HUES6 (cell line): Measurements from ENCODE around the gene ARMC9.

Source experiments
- H3K27ac ChIP-seq: 2 replicates; pipeline ENCODE4 v1.7.0; 2013; ENCODE audit warnings: low read depth, mild to moderate bottlenecking, low read length, inconsistent platforms
- H3K27me3 ChIP-seq: 2 replicates; pipeline ENCODE4 v1.6.1; 2013; ENCODE audit warnings: low read length; ENCODE audit not compliant: control insufficient read depth, insufficient read depth
- H3K36me3 ChIP-seq: 2 replicates; pipeline ENCODE4 v1.6.1; 2013; ENCODE audit warnings: low read length; ENCODE audit not compliant: control insufficient read depth, insufficient read depth
- H3K4me1 ChIP-seq: 2 replicates; pipeline ENCODE4 v1.6.1; 2013; ENCODE audit warnings: low read length; ENCODE audit not compliant: control insufficient read depth, insufficient read depth
- H3K4me3 ChIP-seq: 2 replicates; pipeline ENCODE4 v1.5.1; 2013; ENCODE audit warnings: low read depth, low read length
- H3K9ac ChIP-seq: one replicate; pipeline ENCODE4 v1.6.1; 2013; ENCODE audit warnings: mild to moderate bottlenecking, low read length
- H3K9me3 ChIP-seq: 2 replicates; pipeline ENCODE4 v1.6.1; 2013; ENCODE audit warnings: low read depth, low read length; ENCODE audit not compliant: control insufficient read depth, insufficient read depth

Gene ARMC9

DNA sequence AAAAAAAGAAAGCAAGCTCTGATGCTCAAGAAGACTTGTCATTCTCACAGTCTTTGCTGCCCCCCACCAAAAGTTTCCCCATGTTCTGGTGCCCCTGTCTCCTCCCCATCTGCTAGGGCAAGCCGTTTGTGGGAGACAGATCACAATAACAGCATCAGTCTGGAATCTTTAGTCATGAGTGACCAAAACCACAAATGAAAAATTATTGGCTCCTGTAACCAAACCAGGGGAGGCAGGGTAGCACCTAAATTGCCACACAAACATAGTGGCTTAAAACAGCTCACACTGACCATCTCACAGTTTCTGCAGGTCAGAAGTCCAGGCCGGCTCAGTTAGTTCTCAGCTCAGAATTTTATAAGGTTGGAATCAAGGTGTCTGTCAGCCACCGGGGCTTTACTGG lies 188.0 kb downstream of the ARMC9 start:
- Histone ChIP-seq H3K9me3 (peaks cover 12% of the 10 kb centered on the region), H3K4me1 (peaks cover 10% of the 10 kb centered on the region; the same call in 1 of the 2 replicates), H3K27ac (no peak overlapping the region), H3K4me3 (no peak overlapping the region), H3K9ac (no peak overlapping the region), H3K27me3 (no peaks in the 10 kb centered on the region), H3K36me3 (no peaks in the 10 kb centered on the region)

DNA sequence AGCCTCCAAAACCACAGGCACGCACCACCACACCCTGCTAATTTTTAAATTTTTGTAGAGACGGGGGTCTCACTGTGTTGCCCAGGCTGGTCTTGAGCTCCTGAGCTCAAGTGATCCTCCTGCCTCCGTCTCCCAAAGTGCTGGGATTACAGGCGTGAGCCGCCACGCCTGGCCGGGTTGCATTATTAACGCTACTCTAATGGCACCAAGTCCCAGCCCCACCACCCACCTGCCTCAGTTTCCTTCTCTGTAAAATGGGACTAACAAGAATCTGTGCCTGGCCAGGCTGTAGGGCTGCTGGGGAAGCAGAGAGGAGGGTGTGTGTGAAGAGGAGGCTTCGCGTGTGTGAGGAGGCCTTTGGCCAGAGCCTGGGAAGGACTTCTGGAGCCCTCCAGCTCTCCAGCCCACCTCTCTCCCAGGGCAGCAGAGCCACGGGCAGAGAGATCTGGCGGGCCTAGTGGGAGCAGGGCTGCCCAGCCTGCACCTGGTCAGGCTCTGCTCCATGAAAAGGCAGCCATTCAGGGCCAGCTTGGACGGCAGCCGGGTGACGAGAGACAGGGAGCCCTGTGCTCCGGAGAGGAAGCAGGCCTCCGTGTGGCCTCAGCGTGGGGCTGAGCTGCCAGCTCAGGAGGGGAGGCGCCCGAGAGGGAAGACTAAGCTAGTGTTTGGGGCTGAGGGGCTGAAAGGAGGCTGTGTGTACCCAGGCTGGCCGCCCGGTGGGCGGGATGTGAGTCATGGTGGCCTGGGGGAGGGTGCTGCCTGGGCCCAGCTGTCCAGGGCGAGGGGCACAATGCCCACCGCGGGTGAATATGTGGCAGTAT lies 189.7 kb downstream of the ARMC9 start:
- Histone ChIP-seq H3K27ac (no peak overlapping the region), H3K4me3 (no peak overlapping the region), H3K9ac (no peak overlapping the region), H3K9me3 (peaks cover 12% of the 10 kb centered on the region), H3K36me3 (no peaks in the 10 kb centered on the region), H3K27me3 (no peaks in the 10 kb centered on the region), H3K4me1 (peaks cover 22% of the 10 kb centered on the region)

DNA sequence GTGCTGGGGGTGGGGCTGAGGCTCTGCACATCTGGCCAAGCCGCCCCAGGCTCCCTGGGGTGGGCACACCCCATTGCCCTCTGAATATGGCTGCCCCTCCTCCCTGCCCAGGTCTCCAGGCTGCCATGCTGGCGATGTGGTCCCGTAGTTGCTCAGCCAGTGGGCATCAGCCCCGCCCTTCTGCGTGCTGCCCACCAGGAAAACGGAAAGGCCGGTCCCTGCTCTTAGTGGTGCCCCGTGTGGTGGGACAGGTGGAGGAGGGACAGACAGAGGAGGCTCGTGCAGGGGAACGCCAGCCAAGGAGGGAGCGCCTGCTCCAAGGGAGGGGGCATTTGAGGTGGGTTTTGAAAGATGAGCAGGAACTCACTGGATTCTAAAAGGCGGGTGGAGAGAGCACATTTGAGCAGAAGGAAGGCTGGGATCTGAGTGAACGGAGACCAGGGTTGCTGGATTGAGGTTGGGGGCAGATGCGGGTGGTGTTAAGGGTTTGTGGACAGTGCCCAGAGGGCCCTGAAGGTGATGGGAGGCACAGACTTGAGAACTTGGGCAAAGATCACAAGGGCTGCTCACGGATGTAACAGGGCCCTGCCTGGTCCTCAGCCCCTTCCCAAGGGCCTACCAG lies 190.4 kb downstream of the ARMC9 start:
- Histone ChIP-seq H3K36me3 (no peaks in the 10 kb centered on the region), H3K9me3 (peaks cover 12% of the 10 kb centered on the region), H3K9ac (no peak overlapping the region), H3K4me3 (no peak overlapping the region), H3K27ac (no peak overlapping the region), H3K27me3 (no peaks in the 10 kb centered on the region), H3K4me1 (peaks cover 29% of the 10 kb centered on the region)

DNA sequence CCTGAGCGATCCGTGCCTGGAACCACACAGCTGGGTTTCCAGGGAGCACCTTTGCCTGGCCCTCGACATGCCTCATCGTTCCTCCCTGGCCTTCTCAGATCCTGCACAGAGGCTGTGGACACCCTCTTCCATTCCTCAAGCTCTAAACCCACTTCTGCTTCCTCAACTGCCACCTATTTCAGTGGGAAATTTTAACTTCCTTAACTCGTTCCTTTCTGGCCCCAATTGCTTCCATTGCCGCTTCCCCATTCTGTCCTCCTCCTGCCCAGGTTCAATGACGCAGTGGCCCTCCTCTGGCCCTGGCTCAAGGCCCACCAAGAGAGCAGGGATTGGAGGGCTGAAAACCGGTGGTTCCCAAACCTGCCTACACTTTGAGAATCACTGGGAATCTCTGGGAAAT lies 192.2 kb downstream of the ARMC9 start:
- no peak overlapping the region for H3K4me3 ChIP-seq
- peaks cover 39% of the 10 kb centered on the region for H3K4me1 ChIP-seq
- peaks cover under 1% of the 10 kb centered on the region for H3K9me3 ChIP-seq
- no peaks in the 10 kb centered on the region for H3K36me3 ChIP-seq
- H3K27me3 ChIP-seq, result no peaks in the 10 kb centered on the region; the same call in 1 of the 2 replicates
- H3K9ac ChIP-seq, result no peak overlapping the region
- H3K27ac ChIP-seq, result no peak overlapping the region

DNA sequence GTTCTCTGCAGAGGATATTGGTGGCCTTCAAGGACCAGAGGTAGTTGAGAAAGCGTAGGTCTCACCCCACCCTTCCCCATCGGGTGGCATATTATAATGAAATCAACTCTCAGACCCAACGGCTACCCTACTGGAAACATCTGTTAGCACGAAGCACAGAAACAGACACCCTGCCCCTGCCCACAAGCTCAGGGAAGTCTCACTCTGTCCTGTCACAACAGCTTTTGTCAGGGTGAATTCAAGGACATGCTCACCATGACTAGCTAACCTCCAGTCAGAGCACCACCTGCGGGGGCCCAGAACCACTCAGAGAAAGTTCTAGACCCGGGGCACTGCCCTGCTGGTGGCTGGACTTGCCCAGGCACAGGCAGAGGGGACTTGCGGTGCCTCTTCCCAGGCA lies 193.6 kb downstream of the ARMC9 start:
- Histone ChIP-seq H3K27ac (no peak overlapping the region), H3K9ac (no peak overlapping the region), H3K4me3 (no peak overlapping the region)

DNA sequence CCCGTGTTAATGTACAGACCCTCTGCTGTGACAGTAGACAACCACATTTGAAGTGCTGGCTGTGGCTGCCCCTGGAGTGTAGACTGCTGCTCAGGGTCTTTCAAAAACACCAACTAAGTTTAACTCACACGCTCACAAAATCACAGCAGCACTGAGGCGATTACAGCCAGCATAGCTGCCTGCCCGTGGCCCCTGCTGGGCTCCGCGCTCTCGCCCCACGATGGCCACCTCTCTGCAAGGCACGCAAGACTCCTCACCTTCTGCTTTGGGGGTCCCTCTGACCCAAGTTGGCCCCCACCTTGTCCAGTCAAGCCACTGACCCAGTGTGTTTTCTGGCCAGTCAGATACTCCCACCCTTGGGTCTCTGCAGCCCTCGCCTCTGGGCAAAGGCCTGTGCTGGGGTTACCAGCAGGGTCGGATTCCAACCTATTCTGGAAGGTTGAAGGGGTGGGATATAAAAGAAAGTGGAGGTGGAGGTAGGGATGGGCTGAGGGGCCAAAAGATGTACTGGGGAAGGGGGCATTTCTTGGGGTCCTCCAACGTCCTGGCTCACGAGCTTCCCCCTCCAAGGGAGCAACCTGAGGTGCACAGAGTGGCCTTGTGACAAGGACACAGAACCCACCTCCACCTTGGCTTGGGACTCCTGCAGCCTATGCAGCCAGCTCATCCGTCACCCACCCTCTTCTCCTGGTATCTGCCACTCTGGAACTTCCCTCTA lies 194.2 kb downstream of the ARMC9 start:
- Histone ChIP-seq H3K9ac (no peak overlapping the region), H3K4me3 (no peak overlapping the region), H3K4me1 (peaks cover 44% of the 10 kb centered on the region)

More for the DNA sequence above, 193.6 kb downstream of the ARMC9 start:
- H3K36me3 ChIP-seq, result no peaks in the 10 kb centered on the region
- H3K27me3 ChIP-seq, result peaks cover 4% of the 10 kb centered on the region; the same call in 1 of the 2 replicates
- H3K9me3 ChIP-seq, result no peaks in the 10 kb centered on the region
- peaks cover 44% of the 10 kb centered on the region for H3K4me1 ChIP-seq

DNA sequence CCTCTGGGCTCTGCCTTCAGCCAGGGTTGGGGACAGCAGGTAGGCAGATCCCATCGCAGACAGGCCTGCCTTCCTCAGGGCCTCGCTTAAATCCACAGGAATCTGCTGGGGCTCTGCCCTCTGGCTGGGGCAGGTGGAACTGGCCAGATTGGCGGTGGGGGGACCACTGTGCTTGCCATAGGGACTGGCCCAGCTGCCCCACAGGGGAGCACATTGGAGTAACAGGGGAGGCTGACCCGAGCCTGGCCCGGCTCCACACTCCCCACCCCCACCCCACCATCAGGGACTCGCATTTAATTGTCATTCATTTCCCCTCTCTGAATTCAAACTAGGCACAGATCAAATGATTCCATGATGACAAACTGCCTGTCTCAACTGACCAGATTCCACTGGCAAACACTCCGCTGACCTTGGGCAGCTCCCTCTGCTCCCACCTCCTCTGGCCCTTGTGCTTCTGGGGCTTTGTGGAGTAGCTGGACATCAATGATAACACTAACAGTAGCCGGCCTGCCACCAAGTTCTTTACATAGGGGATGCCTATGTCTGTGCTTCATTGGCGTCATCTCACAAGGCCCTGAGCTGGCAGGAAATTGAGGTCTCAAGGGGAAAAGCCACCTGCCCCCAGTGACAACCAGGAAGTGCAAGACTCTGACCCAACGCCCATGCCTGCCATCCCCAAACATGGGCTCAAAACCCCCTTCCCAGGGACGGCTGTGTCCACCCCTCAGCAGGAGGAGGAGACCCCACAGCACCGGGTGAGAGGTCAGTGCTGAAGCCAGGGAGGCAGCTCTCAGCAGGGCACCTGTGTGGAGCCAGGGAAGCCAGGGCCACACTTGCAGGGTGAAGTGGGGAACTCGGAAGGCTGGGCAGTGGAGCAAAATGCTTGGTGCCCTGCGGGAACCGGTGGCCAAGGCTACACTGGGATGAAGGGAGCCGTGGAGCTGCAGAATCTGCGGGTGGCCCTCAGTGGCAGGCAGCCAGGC lies 195.0 kb downstream of the ARMC9 start:
- H3K36me3 ChIP-seq, result peaks cover 12% of the 10 kb centered on the region
- peaks cover 4% of the 10 kb centered on the region; the same call in 1 of the 2 replicates for H3K27me3 ChIP-seq
- H3K4me1 ChIP-seq, result peaks cover 39% of the 10 kb centered on the region
- no peak overlapping the region for H3K9ac ChIP-seq
- no peaks in the 10 kb centered on the region for H3K9me3 ChIP-seq
- H3K4me3 ChIP-seq, result no peak overlapping the region
- H3K27ac ChIP-seq, result no peak overlapping the region

More for the DNA sequence above, 194.2 kb downstream of the ARMC9 start:
- peaks cover 3% of the 10 kb centered on the region; the same call in 1 of the 2 replicates for H3K36me3 ChIP-seq
- H3K9me3 ChIP-seq, result no peaks in the 10 kb centered on the region
- H3K27ac ChIP-seq, result no peak overlapping the region
- H3K27me3 ChIP-seq, result peaks cover 4% of the 10 kb centered on the region; the same call in 1 of the 2 replicates

DNA sequence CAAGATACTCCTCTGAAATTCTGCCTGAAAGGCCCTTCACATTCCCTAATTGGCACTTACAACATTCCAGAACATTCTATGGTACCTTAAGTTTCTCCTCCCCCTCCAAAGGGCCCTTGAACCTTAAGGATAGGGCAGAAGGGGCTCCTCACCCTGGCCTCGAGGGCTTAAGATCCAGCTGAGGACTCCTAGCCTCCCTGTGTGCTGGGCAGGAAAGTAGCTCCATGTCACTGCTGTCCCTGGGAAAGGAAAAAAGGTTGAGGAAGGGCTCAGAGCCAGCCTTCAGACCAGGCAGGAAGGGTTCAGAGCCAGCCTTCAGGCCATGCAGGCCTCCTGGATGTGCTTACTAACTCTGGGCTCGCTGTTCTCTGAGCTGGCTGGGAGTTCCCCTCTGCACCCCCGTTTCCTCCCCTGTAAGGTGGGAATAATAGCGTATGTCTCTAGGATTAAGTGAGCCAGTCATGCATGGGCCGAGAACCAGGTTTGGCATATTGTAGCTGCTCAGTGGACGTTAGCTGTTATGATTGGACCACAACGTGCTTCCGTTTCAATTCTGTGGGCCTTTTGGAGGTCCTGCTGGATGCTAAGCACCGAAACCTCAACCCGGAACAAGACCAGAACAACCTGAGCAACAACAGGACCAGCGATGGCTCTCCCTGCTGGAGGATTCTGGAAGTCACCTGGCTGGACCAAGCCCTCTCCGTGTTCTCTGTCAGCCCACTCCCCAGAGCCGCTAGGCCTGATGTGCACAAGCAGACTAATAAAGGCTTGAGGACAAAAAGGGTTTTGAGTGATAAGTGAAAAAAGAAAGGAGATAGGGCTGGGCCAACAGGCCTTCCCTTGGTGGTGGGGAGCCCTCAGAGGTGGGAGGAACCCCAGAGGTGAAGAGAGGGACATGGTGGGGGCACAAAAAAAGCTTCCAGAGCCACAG lies 196.0 kb downstream of the ARMC9 start:
- Histone ChIP-seq H3K27me3 (peaks cover 4% of the 10 kb centered on the region; the same call in 1 of the 2 replicates), H3K9ac (peak overlapping the region; percentile 34), H3K27ac (peak overlapping the region; percentile 16; the same call in 1 of the 2 replicates), H3K36me3 (peaks cover 22% of the 10 kb centered on the region), H3K4me1 (peaks cover 37% of the 10 kb centered on the region), H3K4me3 (peak overlapping the region; percentile 43), H3K9me3 (no peaks in the 10 kb centered on the region)

DNA sequence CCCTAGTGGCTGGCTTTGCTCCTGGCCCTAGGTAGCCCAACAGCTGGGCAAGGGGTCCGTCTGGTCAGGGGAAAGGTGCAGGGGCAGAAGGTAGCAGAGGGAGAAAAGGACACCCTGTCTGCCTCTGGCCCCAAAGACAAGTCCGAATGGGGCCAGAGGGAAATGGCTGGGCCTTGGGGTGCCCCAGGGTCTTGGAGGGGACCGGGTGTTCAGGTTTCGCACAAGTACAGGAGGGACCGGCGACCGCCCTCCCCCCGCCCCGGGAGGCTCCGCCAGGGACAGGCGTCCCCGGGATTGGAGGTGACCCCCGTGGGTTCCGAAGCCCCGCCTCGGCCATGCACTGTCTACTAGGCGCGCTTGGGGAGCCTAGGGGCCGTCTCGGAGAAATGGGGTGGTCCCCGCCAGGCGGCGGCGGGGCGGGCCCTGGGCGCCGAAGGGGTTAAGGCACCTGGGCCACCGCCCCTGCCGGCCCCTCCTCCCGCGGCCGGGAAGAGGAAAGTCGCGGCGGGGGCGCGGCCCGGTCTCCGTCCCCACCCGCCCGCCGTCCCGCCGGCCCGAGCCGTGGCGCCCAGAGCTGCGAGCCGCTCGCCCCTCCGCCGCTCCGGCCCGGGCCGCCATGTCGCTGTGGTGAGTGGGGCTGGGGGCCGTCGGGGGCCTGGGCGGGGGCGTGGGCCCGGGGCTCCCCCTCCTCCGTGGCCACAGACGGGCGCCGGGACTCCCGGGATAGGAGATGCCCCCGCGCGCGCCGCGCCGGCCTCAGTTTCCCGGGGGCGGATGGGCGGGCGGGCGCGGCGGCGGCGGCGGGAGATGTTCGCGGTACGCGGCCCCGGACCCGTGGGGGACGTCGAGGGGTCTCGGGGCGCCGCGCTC lies 197.0 kb downstream of the ARMC9 start, which contains the start of gene B3GNT7:
B3GNT7 (plus strand) TSS at position 523 of the 870 bp plus-strand sequence; CDS start at position 617, 94 bp downstream.
- Histone ChIP-seq H3K4me3 (peak within 1 kb of the TSS; percentile 74), H3K36me3 (peaks cover 22% of the 10 kb centered on the region), H3K9me3 (no peaks in the 10 kb centered on the region), H3K27ac (peak within 1 kb of the TSS; percentile 16; the same call in 1 of the 2 replicates), H3K4me1 (peaks cover 43% of the 10 kb centered on the region), H3K27me3 (peaks cover 4% of the 10 kb centered on the region; the same call in 1 of the 2 replicates), H3K9ac (peak within 1 kb of the TSS; percentile 69)
